Fibroblast of skin of scalp (primary cell): ENCODE results near the gene CASK.
"Not testable (repeated sequence)": the region's sequence is repeated elsewhere in the genome, so short reads cannot be mapped to it uniquely, and the experiment has no call there.

Experiments
- DNase-seq: peaks from one replicate; pipeline ENCODE4 v3.0.0-alpha.2; 2013

CASK gene

GRCh38 chrX:41723826-41724225, 199.5 kb downstream of the CASK start, which contains the start of gene GPR82:
Gene GPR82 (plus strand): TSS chrX:41724181. CDS start chrX:41727027, 2,846 bp downstream.
- no peak for DNase-seq

DNA sequence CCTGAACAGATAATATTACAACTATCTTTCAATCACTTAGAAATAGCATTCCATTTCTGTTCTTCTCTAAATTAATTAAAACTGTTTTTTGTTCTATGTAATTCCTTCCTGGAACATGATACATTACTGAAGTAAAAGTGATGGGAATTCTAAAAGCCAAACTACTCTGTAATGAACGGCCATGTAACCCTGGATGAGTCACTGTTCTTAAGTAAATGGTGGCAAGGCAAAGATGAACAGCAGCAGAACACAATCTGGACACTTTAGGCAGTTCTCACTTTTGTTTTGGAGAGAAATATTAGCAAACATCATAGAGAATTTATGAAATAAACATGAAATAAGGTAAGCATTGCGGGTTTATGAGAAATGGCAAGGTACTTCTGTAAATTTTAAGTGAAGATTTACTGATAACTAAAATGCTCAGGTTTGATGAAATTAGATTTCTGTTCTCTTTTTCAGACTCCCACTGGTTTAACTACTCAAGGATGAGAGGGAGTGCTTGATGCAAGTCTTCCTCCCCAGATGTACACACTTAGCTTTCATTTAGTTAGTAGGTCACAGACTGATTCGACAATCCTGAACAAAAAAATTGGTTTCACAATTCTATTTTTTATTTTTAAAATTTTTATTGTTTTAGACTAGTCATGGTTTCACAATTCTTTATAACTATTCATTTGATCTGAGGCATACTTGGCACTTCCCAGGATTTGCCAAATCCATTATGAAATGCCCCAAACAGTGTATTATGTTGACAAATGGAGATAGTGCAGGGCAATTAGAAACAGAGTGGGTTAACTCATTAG, 200.3 kb downstream of the CASK start:
- no peak for DNase-seq

- no peak for DNase-seq
Measured at GRCh38 chrX:41722214-41722613, 201.1 kb downstream of the CASK start.

DNA sequence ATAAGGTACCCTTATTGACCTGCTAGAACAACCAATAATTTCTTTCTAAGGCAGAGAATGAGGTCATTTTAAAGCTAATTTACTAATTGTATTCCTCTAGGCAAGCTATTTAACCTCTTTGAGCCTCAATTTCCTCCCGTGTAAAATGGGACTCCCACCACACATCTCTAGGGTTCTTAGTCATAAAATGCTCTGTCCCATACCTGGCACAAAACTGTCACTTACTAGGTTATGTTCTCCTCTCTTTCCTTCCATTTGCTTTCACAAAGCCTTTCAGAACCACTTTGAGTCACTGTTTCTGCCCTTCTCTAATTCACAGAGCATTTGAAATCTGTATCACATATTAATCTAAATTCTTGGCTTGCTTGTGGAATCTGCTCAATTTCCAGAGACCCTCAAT, 201.8 kb downstream of the CASK start:
- no peak for DNase-seq

- DNase-seq, result peak; percentile 6
Measured at GRCh38 chrX:41720125-41720779, 203.1 kb downstream of the CASK start.

GRCh38 chrX:41719610-41720009, 203.7 kb downstream of the CASK start:
- DNase-seq, result not testable (repeated sequence)

- no peak for DNase-seq
Measured at GRCh38 chrX:41718481-41719235, 204.7 kb downstream of the CASK start.

- DNase-seq, result no peak
Measured at GRCh38 chrX:41716767-41717473, 206.4 kb downstream of the CASK start.

- DNase-seq, result no peak
Measured at GRCh38 chrX:41716222-41716621, 207.1 kb downstream of the CASK start.

DNA sequence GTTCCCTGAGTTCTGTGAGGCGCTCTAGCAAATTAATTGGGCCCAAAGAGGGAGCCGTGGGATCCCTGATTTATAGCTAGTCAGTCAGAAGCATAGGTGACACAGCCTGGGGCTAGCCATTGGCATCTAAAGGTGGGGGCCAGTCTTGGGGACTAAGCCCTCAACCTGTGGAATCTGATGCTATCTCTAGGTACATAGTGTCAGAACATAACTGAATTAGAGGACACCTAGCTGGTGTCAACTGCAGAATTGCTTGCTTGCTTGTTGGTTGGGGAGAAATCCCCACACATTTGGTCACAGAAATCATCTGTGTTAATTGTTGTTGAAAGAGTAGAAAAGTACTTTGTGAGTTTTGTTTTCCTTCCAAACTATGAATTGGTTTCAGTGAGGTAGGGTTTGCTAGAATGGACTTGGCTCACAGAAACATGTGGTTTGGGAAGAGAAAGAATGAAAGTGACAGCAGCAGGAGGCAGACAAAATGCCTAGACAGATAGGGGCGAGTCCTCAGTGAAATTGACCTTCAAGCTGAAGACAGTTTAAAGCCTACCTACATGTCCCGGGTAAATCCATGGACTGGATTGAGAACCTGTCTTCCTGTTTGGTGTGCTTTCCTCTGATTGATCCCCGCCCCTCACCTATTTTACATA, 212.2 kb downstream of the CASK start:
- no peak for DNase-seq

- DNase-seq, result no peak
Measured at GRCh38 chrX:41708486-41708885, 214.9 kb downstream of the CASK start.

DNA sequence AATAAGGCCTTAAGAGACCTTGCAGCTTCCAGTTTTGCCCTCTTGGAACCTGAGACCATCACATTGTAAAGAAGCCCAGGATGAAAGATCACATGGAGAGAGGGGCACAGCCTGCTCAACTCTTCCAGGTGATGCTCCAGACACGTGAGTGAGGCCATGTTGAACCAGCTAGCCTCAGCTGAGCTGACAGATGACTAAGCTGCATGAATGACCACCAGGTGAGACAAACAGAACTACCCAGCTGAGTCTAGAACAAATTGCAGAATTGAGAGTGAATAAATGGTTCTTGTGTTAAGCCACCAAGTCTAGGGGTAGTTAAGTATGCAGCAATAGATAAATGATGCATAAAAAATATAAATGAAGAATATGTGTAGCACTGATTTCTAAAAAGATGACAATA, 216.1 kb downstream of the CASK start:
- no peak for DNase-seq

DNA sequence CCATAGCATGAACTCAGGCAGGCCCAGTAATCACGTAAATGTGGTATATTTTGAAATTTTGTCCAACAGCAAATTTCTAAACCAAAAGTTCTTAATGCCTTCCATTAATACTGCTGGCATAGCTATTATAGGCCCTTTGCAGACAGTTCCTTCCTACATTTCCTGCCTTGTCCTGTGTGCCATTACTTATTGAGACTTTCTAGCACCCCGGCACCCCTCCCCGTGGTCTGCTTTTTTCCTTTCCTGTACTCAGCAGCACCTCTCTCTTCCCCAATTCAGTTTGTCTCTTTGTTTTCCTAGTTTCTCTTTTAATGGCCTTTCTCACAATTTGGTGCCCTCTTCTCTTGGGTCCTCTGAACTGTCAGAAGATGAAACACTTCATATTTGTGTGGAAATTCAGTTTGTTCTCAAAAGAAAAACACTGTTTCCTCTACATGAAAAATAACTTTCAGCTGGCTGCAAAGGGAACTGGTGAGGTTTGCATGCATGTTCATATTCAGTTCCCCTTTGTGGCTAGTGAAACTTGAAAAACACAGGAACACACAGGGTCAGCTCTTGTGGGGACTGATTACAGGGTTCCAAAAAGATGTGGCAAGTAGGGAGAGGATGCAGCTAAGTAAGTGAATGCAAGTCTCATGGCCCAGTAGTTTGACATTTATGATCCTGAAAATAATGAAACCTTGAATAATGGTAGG, 217.5 kb downstream of the CASK start:
- DNase-seq, result no peak

- no peak for DNase-seq
Measured at GRCh38 chrX:41705042-41705441, 218.3 kb downstream of the CASK start.

DNA sequence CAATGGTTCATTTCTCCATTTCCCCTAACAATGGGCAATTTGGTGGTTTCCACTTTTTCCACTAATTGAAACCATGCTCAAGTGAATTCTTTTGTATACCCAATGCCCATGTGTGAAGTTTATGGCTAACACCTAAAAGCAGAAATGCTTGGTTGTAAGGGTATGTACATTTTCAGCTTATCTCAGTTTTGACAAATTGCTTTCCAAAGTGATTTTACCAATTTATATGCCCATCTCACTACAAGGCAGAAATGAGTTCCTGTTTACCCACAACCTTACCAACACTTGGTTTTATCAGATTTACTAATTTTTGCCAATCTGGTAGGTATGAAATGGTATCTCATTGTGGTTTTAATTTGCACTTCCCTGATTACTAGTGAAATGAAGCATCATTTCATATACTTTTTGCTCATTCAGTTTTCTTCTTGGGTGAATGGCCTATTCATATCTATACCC, 219.8 kb downstream of the CASK start:
- no peak for DNase-seq

- DNase-seq, result peak; percentile 63
Measured at GRCh38 chrX:41695426-41695825, 227.9 kb downstream of the CASK start.

DNA sequence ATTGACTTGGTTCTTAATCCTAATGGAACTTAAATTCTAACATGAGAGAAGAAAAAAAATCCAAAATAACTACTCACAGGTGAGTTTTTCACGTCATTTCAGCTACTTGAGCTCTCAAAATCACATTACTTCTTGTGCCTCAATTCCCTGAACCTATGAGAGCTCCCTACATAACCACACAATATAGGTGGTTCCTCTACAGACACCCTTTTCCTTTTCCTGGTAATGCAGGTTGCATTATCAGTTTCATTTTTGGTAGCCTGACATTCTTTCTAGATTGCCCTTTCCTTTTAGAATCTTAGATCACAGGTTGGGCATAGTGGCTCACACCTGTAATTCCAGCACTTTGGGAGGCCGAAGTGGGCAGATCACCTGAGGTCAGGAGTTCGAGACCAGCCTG, 230.3 kb downstream of the CASK start:
- DNase-seq, result no peak

DNA sequence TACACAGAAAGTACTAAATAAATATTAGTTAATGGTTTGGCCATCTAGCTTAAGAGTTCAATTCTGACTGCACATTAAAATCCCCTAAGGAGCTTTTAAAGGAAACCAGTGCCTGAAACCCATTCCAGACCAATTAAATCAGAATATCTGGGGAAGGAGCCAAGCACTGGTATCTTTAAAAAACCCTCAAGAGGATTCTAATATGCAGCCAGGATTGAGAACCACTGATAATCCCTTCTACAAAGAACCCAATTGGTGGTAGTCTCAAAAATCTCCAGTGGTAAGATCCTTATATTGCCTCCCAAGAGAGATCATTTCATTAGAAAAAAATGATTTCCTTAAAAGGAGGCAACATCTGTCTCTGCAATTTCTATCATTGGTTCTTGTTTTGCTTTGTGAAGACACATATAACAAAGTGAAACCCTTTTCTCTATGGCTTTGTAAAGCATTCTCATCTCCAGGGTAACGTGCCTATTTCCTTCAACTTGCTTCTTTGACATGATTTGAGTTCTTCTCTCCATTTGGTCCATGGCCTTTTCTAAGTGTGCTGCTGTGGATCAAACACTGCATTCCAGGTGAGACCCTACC, 231.1 kb downstream of the CASK start:
- peak; percentile 95 for DNase-seq

GRCh38 chrX:41689711-41690110, 233.6 kb downstream of the CASK start:
- DNase-seq, result no peak

- no peak for DNase-seq
Measured at GRCh38 chrX:41688835-41689234, 234.5 kb downstream of the CASK start, which contains the start of gene GPR34. Gene GPR34 (plus strand): TSS chrX:41688973. CDS start chrX:41695634, 6,661 bp downstream.

- DNase-seq, result no peak
Measured at GRCh38 chrX:41688156-41688555, 235.2 kb downstream of the CASK start.
